ENCODE results near the gene LIG1. TPM values are rescaled to one million over a fixed set of nuclear protein-coding genes. Genes with fewer than 3 reads are reported as not detected.
"Not testable (repeated sequence)": the region's sequence is repeated elsewhere in the genome, so short reads cannot be mapped to it uniquely, and the experiment has no call there.

Gene LIG1
- total RNA-seq, 1 donor from 2014 or later = 18.4 TPM

DNA sequence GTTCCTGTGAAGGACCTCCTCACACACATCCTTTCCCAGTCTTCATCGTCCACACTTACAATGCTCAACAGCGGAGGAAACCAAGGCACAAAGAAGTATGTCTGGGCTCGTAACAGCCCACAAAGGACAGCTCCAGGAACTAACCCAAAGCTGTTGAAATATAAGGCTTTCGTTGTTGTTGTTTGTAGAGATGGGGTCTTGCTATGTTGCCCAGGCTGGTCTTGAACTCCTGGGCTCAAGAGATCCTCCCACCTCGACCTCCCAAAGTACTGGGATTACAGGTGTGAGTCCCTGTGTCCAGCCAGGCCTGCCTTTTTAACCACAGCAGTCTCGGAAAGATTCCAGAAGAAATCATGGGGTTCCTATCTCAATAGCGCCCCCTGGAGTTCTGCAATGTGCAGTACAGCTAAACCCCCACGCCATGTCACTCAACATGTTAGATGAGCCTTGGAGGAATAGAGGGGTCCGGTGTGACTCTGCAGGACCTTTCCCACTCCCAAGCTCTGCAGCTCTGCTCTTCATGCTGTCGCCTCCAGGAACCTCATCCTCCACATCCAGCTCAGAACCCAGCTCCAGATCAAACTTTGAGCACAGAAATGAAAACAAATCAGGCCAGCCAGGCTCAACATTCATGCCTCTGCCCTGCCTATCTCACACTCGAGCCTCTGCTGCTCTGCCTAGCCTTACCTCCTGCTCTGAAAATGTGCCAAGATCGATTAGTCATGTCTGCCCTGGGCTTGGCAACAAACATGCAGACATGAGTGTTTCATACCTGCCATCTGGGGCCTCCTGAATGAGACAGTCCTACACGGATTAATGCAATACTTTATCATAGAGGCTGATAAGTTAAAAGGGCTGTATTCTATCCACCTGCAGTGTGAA, 67.0 kb downstream of the LIG1 start:
- DNase-seq = no peak
- ATAC-seq = peak in 1 of 2 donors; percentile 37
- H3K4me1 ChIP-seq = peaks cover 7% of the 10 kb centered on the region
- TF ChIP-seq, protein P1, sequence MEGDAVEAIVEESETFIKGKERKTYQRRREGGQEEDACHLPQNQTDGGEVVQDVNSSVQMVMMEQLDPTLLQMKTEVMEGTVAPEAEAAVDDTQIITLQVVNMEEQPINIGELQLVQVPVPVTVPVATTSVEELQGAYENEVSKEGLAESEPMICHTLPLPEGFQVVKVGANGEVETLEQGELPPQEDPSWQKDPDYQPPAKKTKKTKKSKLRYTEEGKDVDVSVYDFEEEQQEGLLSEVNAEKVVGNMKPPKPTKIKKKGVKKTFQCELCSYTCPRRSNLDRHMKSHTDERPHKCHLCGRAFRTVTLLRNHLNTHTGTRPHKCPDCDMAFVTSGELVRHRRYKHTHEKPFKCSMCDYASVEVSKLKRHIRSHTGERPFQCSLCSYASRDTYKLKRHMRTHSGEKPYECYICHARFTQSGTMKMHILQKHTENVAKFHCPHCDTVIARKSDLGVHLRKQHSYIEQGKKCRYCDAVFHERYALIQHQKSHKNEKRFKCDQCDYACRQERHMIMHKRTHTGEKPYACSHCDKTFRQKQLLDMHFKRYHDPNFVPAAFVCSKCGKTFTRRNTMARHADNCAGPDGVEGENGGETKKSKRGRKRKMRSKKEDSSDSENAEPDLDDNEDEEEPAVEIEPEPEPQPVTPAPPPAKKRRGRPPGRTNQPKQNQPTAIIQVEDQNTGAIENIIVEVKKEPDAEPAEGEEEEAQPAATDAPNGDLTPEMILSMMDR (IDR thresholded peaks at IDR 0.05) = peak; percentile 69
- no peak overlapping the region for H3K27ac ChIP-seq
- H3K27me3 ChIP-seq (ENCODE audit: low read depth) = no peaks in the 10 kb centered on the region
- H3K36me3 ChIP-seq = peaks cover 12% of the 10 kb centered on the region
- H3K4me3 ChIP-seq = no peak overlapping the region
- no peaks in the 10 kb centered on the region for H3K9me3 ChIP-seq
- intact Hi-C loops (cut with DNase I) = no loop called here

DNA sequence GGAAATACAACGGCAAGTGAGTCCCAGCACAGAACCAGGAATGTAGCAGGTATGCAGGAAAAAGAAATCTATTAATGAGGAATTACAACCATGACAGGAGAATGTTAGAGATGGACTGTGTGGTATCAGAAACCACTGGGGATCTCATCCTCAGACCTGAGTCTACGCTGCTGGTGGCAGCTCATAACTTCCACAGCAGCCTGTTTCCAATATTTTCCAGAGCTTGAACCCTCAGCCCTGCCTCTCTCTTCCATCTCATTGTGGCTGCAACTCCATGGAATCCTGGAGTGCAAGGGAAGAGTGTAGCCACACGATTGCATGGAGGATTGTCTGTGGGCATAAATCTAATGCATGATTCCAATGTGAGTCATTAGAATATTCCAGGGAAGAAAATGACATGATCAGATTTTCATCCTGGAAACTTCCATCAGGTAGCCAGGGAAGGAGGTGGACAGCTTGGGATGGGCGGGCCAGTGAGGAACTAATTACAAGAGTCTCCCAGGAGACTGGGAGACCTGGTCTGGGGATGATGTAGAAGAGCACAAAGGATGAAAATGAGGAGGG, 74.5 kb downstream of the LIG1 start:
- intact Hi-C loops (cut with DNase I) = no loop called here
- Histone ChIP-seq H3K4me1 (no peaks in the 10 kb centered on the region), H3K27me3 (ENCODE audit: low read depth) (no peaks in the 10 kb centered on the region), H3K4me3 (no peak overlapping the region), H3K27ac (no peak overlapping the region), H3K9me3 (no peaks in the 10 kb centered on the region), H3K36me3 (peaks cover 7% of the 10 kb centered on the region)
- TF ChIP-seq, protein P1 (IDR thresholded peaks at IDR 0.05) = no peak
- ATAC-seq (no peak), DNase-seq (no peak)

DNA sequence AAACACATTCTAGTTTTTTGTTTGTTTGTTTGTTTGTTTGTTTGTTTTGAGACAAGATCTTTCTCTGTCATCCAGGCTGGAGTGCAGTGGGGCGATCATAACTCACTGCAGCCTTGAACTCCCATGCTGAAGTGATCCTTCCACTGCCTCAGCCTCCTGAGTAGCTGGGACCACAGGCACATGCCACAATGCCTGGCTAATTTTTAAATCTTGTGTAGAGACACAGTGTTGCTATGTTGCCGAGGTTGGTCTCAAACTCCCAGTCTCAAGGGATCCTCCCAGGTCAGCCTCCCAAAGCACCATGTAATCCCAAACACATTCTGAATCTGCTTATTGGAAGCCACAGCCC, 75.3 kb downstream of the LIG1 start:
- peaks cover 7% of the 10 kb centered on the region for H3K36me3 ChIP-seq
- ATAC-seq (no peak), DNase-seq (no peak)
- H3K4me3 ChIP-seq = no peak overlapping the region
- H3K27ac ChIP-seq = no peak overlapping the region
- no peaks in the 10 kb centered on the region for H3K4me1 ChIP-seq
- TF ChIP-seq, protein P1 (IDR thresholded peaks at IDR 0.05) = no peak
- intact Hi-C loops (cut with DNase I) = no loop called here
- H3K9me3 ChIP-seq = no peaks in the 10 kb centered on the region
- H3K27me3 ChIP-seq (ENCODE audit: low read depth) = no peaks in the 10 kb centered on the region

DNA sequence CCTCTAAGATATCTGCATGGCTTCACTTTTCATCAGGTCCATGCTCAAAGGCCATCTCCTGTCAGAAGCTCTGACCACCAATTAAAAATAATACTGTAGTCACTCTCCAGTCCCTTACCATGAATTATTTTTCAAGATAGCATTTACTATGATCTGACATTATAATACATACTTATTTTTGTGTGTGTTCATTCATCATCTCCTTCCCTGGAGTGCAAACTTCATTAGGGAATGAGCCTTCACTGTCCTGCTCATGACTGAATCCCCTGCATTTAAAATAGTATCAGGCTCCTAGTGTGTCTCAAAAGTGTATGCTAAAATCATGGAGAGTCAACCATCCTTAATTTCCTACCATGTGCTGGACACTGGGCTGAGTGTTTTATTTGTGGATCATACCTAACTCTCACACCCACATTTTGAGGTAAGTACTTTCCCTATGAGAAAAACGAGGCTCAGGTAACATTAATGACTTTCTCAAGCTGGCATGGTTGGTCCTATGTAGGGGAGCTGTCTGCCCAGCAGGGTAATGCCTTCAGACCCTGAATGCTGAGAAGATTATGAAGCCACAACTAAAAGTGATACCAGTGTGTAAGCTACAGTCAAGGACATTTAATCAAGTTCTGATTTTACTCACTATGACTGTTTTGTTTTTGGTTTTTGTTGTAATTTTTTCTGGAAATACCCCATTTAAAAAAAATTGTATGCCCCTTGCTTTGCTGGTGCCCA, 75.9 kb downstream of the LIG1 start:
- no peak overlapping the region for H3K4me3 ChIP-seq
- intact Hi-C loops (cut with DNase I) = no loop called here
- H3K27me3 ChIP-seq (ENCODE audit: low read depth) = no peaks in the 10 kb centered on the region
- no peaks in the 10 kb centered on the region for H3K4me1 ChIP-seq
- no peaks in the 10 kb centered on the region for H3K9me3 ChIP-seq
- H3K27ac ChIP-seq = no peak overlapping the region
- ATAC-seq (no peak), DNase-seq (no peak)
- TF ChIP-seq, protein P1 (IDR thresholded peaks at IDR 0.05) = no peak
- H3K36me3 ChIP-seq = peaks cover 7% of the 10 kb centered on the region

DNA sequence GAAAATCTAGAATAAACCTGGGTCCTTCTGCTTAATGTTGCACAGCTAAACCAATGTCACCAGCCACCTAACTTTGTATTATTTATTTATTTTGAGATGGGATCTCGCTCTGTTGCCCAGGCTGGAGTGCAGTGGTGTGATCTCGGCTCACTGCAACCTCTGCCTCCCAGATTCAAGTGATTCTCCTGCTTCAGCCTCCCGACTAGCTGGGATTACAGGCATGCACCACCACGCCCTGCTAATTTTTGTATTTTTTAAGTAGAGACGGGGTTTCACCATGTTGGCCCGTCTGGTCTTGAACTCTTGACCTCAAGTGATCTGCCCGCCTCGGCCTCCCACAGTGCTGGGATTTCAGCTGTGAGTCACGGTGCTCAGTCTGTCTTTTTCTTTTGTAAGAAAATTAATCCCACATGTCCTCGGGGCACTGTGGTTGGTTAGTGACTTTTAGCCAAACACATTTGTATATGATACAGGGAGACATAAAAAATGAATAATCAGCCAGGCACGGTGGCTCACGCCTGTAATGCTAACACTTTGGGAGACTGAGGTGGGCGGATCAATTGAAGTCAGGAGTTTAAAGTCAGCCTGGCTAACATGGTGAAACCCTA, 78.9 kb downstream of the LIG1 start:
- H3K4me3 ChIP-seq; DNase-seq; ATAC-seq; H3K27ac ChIP-seq; H3K36me3 ChIP-seq; intact Hi-C loops (cut with DNase I); H3K27me3 ChIP-seq (ENCODE audit: low read depth); H3K9me3 ChIP-seq; H3K4me1 ChIP-seq: not testable (repeated sequence)
